Body of pancreas (tissue), 4 donors: Measurements from ENCODE around the gene ZMYM2. TPM values are rescaled to one million over a fixed set of nuclear protein-coding genes. Genes with fewer than 3 reads are reported as not detected.

Experiments
- ATAC-seq: fragments of 150-250 bp; one replicate; pipeline ENCODE4 v1.9.1; 2016
- DNase-seq, 4 donors: peaks; one replicate each; pipeline ENCODE4 v3.0.0-alpha.2; 2019
- H3K27ac ChIP-seq, 4 donors: fragments of 200-600 bp; sonication (generic); 1 replicate in 3 of 4; 2 replicates in 1 of 4; pipeline versions ENCODE4 v1.5.1 to v1.6.1; 2016 to 2019; ENCODE audit warnings: mild to moderate bottlenecking in 1 of 4, mixed read lengths in 1 of 4, moderate library complexity in 1 of 4
- H3K27me3 ChIP-seq, 2 donors: fragments of 200-600 bp; sonication (generic); one replicate each; pipeline ENCODE4 v1.6.0; 2016; ENCODE audit warnings: mild to moderate bottlenecking in 1 of 2
- H3K36me3 ChIP-seq, 2 donors: fragments of 200-600 bp; sonication (generic); replicated peaks in 1 of 2; 2 replicates each; pipeline ENCODE4 v1.5.1; 2016; ENCODE audit warnings: low read depth in 2 of 2; ENCODE audit not compliant: insufficient read depth in 1 of 2
- H3K4me1 ChIP-seq: fragments of 200-600 bp; sonication (generic); one replicate; pipeline ENCODE4 v1.6.0; 2016
- H3K4me3 ChIP-seq, 2 donors: fragments of 200-600 bp; sonication (generic); 1 replicate in 1 of 2; 2 replicates in 1 of 2; pipeline ENCODE4 v1.5.1; 2016 to 2019
- H3K9me3 ChIP-seq, 3 donors: fragments of 200-600 bp; sonication (generic); 1 replicate in 2 of 3; 2 replicates in 1 of 3; pipeline ENCODE4 v1.5.1; 2016
- CTCF ChIP-seq, 7 experiments: fragments of 450-650 bp in 4 of 7; fragments of 200-600 bp in 3 of 7; sonication (generic) in 3 of 7; IDR thresholded peaks; one replicate each; pipeline ENCODE4 v1.5.1; 2016 to 2019; ENCODE audit warnings: antibody characterized with exemption in 7 of 7
- POLR2A ChIP-seq, 3 donors: fragments of 450-650 bp; IDR thresholded peaks; one replicate each; pipeline ENCODE4 v1.6.1; 2016; ENCODE audit warnings: antibody characterized with exemption in 3 of 3, mild to moderate bottlenecking in 2 of 3
- WGBS, 2 donors: methylation state at CpG; one replicate each; pipeline ENCODE4 v1.1.5; 2017; 5-methylcytosine and 5-hydroxymethylcytosine counted together
- intact Hi-C: fragments of 100-400 bp; cut with DNase I; formaldehyde crosslinking; loops from one replicate; pipeline ENCODE4 v1.15.1; 2023
- total RNA-seq, 2 donors: library from RNA; depleted of rRNA; stranded (reverse); fragments of >200 nt; gene quantifications; one replicate each; pipeline ENCODE4 v1.1.0, GENCODE V29; 2016

Gene ZMYM2
- total RNA-seq, 2 donors from 2014 or later: 34.6 to 52.1 TPM

GRCh38 chr13:20044086-20044485 is 85.6 kb downstream of the ZMYM2 start:
- intact Hi-C loops: loop anchor here (10.0 kb wide), 1 partner anchor 651 kb away; no protein-coding TSS in a partner anchor
- TF ChIP-seq POLR2A (IDR thresholded peaks at IDR 0.05) (no peak), CTCF (IDR thresholded peaks at IDR 0.05) (no peak)
- Histone ChIP-seq H3K9me3 (no peaks in the 10 kb centered on the region), H3K4me3 (no peak overlapping the region), H3K36me3 (peaks cover 0 to 8% of the 10 kb centered on the region in 2 donors), H3K27ac (no peak overlapping the region), H3K27me3 (no peaks in the 10 kb centered on the region), H3K4me1 (no peaks in the 10 kb centered on the region)
- ATAC-seq (no peak), DNase-seq (no peak)
- WGBS, 2 donors: 100% methylated on average over 1 of the region's 1 CpG

GRCh38 chr13:20045950-20046548 is 87.5 kb downstream of the ZMYM2 start:
- intact Hi-C loops: loop anchor here (10.0 kb wide), 1 partner anchor 649 kb away; no protein-coding TSS in a partner anchor
- Histone ChIP-seq H3K36me3 (peaks cover 0 to 8% of the 10 kb centered on the region in 2 donors), H3K4me3 (no peak overlapping the region), H3K27me3 (no peaks in the 10 kb centered on the region), H3K27ac (no peak overlapping the region), H3K9me3 (no peaks in the 10 kb centered on the region), H3K4me1 (no peaks in the 10 kb centered on the region)
- ATAC-seq: no peak
- DNase-seq: no peak
- TF ChIP-seq POLR2A (IDR thresholded peaks at IDR 0.05) (no peak), CTCF (IDR thresholded peaks at IDR 0.05) (no peak)
- 88 to 94% methylated on average over 2 of the region's 2 CpGs for WGBS, 2 donors

- TF ChIP-seq POLR2A (IDR thresholded peaks at IDR 0.05) (no peak), CTCF (IDR thresholded peaks at IDR 0.05) (no peak)
- H3K27me3 ChIP-seq: no peaks in the 10 kb centered on the region
- DNase-seq (no peak), ATAC-seq (peak; percentile 35)
- no peaks in the 10 kb centered on the region for H3K4me1 ChIP-seq
- H3K9me3 ChIP-seq: no peaks in the 10 kb centered on the region
- no peak overlapping the region for H3K4me3 ChIP-seq
- intact Hi-C loops: loop anchor here (10.0 kb wide), 1 partner anchor 645 kb away; no protein-coding TSS in a partner anchor
- H3K36me3 ChIP-seq: peaks cover 0 to 3% of the 10 kb centered on the region in 2 donors
- 46 to 69% methylated on average over 5 of the region's 5 CpGs for WGBS, 2 donors
- H3K27ac ChIP-seq: peak overlapping the region in 2 of 4 donors; percentile 16 to 20
Observed at GRCh38 chr13:20049558-20050473, 91.3 kb downstream of the ZMYM2 start.

- Histone ChIP-seq H3K27me3 (no peaks in the 10 kb centered on the region), H3K4me1 (no peaks in the 10 kb centered on the region), H3K36me3 (peaks cover 0 to 3% of the 10 kb centered on the region in 2 donors), H3K27ac (no peak overlapping the region), H3K9me3 (no peaks in the 10 kb centered on the region), H3K4me3 (no peak overlapping the region)
- ATAC-seq (no peak), DNase-seq (no peak)
- intact Hi-C loops: no loop called here
- 81 to 87% methylated on average over 6 of the region's 6 CpGs for WGBS, 2 donors
- no peak for TF ChIP-seq CTCF (IDR thresholded peaks at IDR 0.05)
Observed at GRCh38 chr13:20051366-20051765, 92.8 kb downstream of the ZMYM2 start.
